ENCODE measurements around the gene NACC2. TPM values are rescaled to one million over a fixed set of nuclear protein-coding genes. Genes with fewer than 3 reads are reported as not detected.
"Not testable (repeated sequence)": the region's sequence is repeated elsewhere in the genome, so short reads cannot be mapped to it uniquely, and the experiment has no call there.

NACC2 gene
- total RNA-seq, 1 donor from 2014 or later: 9.6 TPM

DNA sequence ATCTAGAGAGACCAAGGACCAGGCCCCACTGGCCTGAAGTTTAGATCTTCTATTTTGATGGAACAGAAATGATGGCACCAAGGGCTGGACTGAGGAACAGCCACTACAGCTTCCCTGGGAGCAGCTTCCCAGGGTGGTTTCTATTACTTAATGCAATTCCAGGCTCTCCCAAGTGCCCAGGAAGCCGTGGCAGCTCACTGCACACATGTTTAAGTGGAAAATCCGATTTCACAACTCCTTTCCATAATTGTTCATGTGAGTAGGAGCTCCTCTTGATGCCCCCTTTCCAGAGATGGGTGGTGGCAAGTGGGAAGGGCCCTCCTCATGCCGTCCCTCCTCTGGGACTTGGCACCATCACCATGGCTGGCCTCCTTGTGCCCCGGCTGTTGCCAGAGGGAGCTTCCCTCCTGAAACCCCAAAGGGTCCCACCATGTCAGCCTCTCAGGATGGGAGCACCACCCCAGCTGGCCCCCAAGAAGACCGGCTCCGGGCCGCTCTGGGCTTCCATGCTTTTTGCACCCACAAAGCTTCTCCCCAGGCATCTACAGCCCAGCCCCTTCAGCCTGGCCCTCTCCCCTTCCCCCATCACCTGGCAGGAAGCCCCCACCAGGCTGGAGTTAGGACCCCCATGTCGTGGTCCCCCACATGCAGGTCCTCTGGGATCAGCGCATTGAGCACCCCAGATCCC, 124.8 kb downstream of the NACC2 start:
- Mint-ChIP-seq H3K27ac (ENCODE audit: unreplicated experiment) (no peak overlapping the region), H3K9me3 (ENCODE audit: unreplicated experiment) (no peaks in the 10 kb centered on the region)

DNA sequence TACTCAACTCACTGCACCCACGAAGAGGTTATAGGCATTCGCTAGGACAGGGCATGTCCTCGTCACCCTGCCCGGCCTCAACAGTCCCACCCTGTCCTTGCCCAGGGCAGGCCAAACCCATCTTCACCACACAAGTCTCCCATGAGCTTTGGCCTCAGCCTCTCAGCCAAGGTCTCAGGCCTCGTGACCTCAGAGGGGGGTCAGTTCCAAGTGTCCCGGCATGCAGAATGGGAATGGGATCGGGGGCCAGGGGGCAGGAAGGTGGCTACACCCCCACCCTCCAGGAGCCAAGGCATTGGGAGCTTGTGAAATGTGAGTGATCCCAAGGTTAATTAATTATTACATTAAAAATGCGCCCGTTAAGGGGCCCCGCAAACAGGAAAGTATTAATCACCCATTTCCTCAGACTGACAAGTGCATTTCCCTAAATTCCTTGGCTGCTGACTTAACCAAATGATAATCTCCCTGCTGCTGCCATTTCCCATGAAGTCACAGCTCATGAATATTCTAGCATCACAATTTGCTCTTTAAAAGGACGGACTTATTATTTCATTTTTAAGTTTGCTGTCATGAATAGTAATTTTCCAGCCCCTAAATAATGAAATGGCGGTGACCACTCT, 125.9 kb downstream of the NACC2 start:
- TF ChIP-seq, protein P1, sequence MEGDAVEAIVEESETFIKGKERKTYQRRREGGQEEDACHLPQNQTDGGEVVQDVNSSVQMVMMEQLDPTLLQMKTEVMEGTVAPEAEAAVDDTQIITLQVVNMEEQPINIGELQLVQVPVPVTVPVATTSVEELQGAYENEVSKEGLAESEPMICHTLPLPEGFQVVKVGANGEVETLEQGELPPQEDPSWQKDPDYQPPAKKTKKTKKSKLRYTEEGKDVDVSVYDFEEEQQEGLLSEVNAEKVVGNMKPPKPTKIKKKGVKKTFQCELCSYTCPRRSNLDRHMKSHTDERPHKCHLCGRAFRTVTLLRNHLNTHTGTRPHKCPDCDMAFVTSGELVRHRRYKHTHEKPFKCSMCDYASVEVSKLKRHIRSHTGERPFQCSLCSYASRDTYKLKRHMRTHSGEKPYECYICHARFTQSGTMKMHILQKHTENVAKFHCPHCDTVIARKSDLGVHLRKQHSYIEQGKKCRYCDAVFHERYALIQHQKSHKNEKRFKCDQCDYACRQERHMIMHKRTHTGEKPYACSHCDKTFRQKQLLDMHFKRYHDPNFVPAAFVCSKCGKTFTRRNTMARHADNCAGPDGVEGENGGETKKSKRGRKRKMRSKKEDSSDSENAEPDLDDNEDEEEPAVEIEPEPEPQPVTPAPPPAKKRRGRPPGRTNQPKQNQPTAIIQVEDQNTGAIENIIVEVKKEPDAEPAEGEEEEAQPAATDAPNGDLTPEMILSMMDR (IDR thresholded peaks at IDR 0.05; ENCODE audit: unreplicated experiment): no peak
- Mint-ChIP-seq H3K36me3 (ENCODE audit: low read depth, unreplicated experiment) (no peaks in the 10 kb centered on the region), H3K27me3 (ENCODE audit: unreplicated experiment) (peaks cover 5% of the 10 kb centered on the region), H3K4me3 (ENCODE audit: unreplicated experiment) (no peak overlapping the region), H3K9me3 (ENCODE audit: unreplicated experiment) (no peaks in the 10 kb centered on the region), H3K27ac (ENCODE audit: unreplicated experiment) (no peak overlapping the region), H3K4me1 (ENCODE audit: unreplicated experiment) (peaks cover 7% of the 10 kb centered on the region)
- DNase-seq (ENCODE audit: low spot score): no peak

More for the DNA sequence above, 124.8 kb downstream of the NACC2 start:
- no peaks in the 10 kb centered on the region for H3K36me3 Mint-ChIP-seq (ENCODE audit: low read depth, unreplicated experiment)
- H3K4me3 Mint-ChIP-seq (ENCODE audit: unreplicated experiment): peak overlapping the region; percentile 51
- TF ChIP-seq, protein P1 (IDR thresholded peaks at IDR 0.05; ENCODE audit: unreplicated experiment): no peak
- H3K4me1 Mint-ChIP-seq (ENCODE audit: unreplicated experiment): peaks cover 7% of the 10 kb centered on the region
- no peak for DNase-seq (ENCODE audit: low spot score)
- peaks cover 5% of the 10 kb centered on the region for H3K27me3 Mint-ChIP-seq (ENCODE audit: unreplicated experiment)

DNA sequence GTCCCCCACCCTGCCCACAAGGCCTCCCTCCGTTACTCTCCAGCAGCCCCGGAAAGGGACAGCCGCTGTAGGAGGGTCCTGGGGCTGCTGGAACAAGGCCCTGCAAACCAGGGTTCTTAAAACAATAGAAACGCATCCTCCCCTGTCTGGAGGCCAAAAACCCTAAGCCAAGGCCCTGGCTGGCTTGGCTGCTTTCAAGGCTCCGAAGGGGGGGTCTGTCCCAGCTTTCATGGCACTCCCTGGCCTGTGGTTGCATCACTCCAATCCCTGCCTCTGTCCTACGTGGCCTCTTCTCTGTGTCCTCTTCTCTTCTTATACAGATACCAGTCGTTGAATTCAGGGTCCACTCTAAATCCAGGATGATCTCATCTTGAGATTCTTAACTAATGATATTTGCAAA, 126.5 kb downstream of the NACC2 start:
- no peak overlapping the region for H3K4me3 Mint-ChIP-seq (ENCODE audit: unreplicated experiment)
- no peak overlapping the region for H3K27ac Mint-ChIP-seq (ENCODE audit: unreplicated experiment)
- no peak for DNase-seq (ENCODE audit: low spot score)
- peaks cover 7% of the 10 kb centered on the region for H3K4me1 Mint-ChIP-seq (ENCODE audit: unreplicated experiment)
- H3K9me3 Mint-ChIP-seq (ENCODE audit: unreplicated experiment): no peaks in the 10 kb centered on the region
- TF ChIP-seq, protein P1 (IDR thresholded peaks at IDR 0.05; ENCODE audit: unreplicated experiment): no peak
- H3K27me3 Mint-ChIP-seq (ENCODE audit: unreplicated experiment): peaks cover 5% of the 10 kb centered on the region
- no peaks in the 10 kb centered on the region for H3K36me3 Mint-ChIP-seq (ENCODE audit: low read depth, unreplicated experiment)

DNA sequence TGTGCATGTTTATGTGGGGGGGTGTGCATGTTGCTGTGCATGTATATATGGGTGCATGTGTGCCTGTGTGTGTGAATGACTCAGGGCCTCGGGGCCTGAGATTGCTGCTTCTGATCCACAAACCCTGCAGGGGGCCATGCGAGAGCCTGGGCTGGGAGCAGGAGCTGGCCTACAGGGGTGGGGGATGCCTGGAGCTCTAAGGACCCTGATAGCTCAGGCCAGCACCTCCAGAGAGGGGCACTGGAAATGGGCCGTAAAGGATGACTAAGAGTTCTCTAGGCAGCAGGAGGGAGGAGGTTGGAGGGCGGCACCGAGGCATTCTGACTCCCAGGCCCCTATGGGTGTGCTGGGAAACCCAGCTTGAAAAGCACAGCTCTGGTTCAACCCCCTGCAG, 127.0 kb downstream of the NACC2 start:
- Mint-ChIP-seq H3K4me1 (ENCODE audit: unreplicated experiment) (peaks cover 7% of the 10 kb centered on the region), H3K36me3 (ENCODE audit: low read depth, unreplicated experiment) (no peaks in the 10 kb centered on the region), H3K27me3 (ENCODE audit: unreplicated experiment) (peaks cover 5% of the 10 kb centered on the region), H3K27ac (ENCODE audit: unreplicated experiment) (no peak overlapping the region), H3K9me3 (ENCODE audit: unreplicated experiment) (no peaks in the 10 kb centered on the region), H3K4me3 (ENCODE audit: unreplicated experiment) (no peak overlapping the region)
- DNase-seq (ENCODE audit: low spot score): no peak
- TF ChIP-seq, protein P1 (IDR thresholded peaks at IDR 0.05; ENCODE audit: unreplicated experiment): no peak

DNA sequence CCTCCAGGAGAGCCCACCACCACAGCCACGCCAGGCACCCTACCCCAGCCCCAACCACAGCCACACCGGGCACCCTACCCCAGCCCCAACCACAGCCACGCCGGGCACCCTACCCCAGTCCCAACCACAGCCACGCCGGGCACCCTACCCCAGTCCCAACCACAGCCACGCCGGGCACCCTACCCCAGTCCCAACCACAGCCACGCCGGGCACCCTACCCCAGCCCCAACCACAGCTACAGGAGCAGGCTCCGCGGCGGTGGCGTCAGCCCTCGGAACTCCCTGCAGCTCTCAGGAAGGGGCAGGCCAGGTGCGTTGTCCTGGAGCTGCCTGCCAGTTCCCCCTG, 128.2 kb downstream of the NACC2 start:
- not testable (repeated sequence) for H3K4me1 Mint-ChIP-seq (ENCODE audit: unreplicated experiment); H3K36me3 Mint-ChIP-seq (ENCODE audit: low read depth, unreplicated experiment); H3K27ac Mint-ChIP-seq (ENCODE audit: unreplicated experiment); H3K27me3 Mint-ChIP-seq (ENCODE audit: unreplicated experiment); H3K9me3 Mint-ChIP-seq (ENCODE audit: unreplicated experiment); DNase-seq (ENCODE audit: low spot score); H3K4me3 Mint-ChIP-seq (ENCODE audit: unreplicated experiment)

Data from endothelial cell (in vitro differentiated cells).